ENCODE data around the gene S1PR4.

DNA sequence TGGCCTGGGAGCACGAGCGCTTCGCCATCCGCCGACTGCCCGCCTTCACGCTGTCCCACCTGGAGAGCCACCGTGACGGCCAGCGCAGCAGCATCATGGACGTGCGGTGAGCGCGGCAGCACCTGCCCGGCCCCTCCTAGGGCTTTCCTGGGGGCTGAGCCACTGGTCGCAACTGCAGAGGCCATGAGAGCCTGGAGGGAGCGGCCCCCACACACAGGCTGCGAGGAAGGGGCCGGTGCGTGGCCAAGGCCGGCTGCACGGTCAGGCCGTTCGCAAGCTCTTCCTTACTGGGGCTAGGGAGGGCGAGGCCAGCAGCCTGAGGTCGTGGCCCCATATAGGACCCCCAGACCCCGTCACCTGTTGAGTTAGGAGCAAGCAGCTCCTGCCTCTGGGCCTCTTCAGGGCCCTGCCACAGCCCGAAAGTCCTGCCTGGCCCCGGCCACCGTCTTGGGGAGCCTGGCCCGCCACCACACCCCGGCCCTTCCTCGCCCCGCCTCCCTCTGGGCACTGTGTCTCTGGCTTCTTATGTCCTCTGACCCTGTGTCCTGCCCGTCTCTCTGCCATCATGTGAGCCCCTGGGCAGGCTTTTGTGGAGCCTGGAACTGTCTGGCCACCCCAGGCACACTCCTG, 26.2 kb downstream of the S1PR4 start:
- TF ChIP-seq CTCF (IDR thresholded peaks at IDR 0.05) (no peak), EP300 (IDR thresholded peaks at IDR 0.05) (no peak), POLR2A (IDR thresholded peaks at IDR 0.05) (no peak)

Data from tibial nerve (tissue), 4 donors.